ENCODE results near the gene GNGT2.
"Not testable (repeated sequence)": the region's sequence is repeated elsewhere in the genome, so short reads cannot be mapped to it uniquely, and the experiment has no call there.

GNGT2 gene

DNA sequence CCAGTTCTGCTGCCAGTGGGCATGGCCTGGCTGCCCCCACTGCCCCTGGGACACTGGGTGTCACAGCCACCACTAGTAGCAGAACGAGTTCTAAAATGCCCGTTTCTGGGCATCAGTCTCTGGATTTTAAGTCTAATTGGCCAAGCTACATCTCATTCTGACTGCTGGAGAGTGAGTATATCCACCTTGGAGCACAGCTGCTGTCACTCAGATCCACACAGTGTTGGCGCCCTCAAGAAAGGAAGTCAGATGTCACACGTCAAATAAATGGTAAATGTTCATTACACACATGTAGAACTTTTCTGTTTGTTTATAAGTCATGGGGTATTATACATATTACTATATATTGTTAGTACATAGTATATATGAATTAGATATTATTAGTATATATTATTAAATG lies 19.4 kb downstream of the GNGT2 start:
- H3K27ac ChIP-seq (replicated peaks; ENCODE audit: low read length) = no peak overlapping the region
- no peak overlapping the region for H2BK120ac ChIP-seq (ENCODE audit: low read depth, low read length)
- no peak overlapping the region for H3K4ac ChIP-seq (ENCODE audit: low read length)
- H4K8ac ChIP-seq (ENCODE audit: low read depth, low read length) = no peak overlapping the region
- H3K4me3 ChIP-seq (ENCODE audit: low read length in 2 of 2) = no peak overlapping the region
- WGBS, 2 donors (ENCODE audit: extremely low coverage in 2 of 2, insufficient read length in 2 of 2, insufficient replicate concordance in 1 of 2) = no CpG with 5 or more reads among the region's 4 CpGs
- no peak for DNase-seq (ENCODE audit: low spot score)
- H2BK15ac ChIP-seq (ENCODE audit: low read length) = no peak overlapping the region
- H3K23ac ChIP-seq (ENCODE audit: low read depth, low read length, poor library complexity) = no peak overlapping the region
- no peaks in the 10 kb centered on the region for H3K36me3 ChIP-seq (replicated peaks in 1 of 2; ENCODE audit: control insufficient read depth in 2 of 2, insufficient read depth in 2 of 2, low read length in 2 of 2)
- no peak overlapping the region for H3K14ac ChIP-seq (ENCODE audit: low read length)
- H3K4me2 ChIP-seq (ENCODE audit: insufficient read depth, low read length, poor library complexity, severe bottlenecking) = no peak overlapping the region
- H2BK12ac ChIP-seq (ENCODE audit: low read length) = no peak overlapping the region
- no peak overlapping the region for H4K91ac ChIP-seq (ENCODE audit: low read depth, low read length, poor library complexity)
- H2AK5ac ChIP-seq (ENCODE audit: low read depth, low read length) = no peak overlapping the region
- H2AFZ ChIP-seq (ENCODE audit: low read length) = no peak overlapping the region
- peaks cover 2% of the 10 kb centered on the region in 2 donors for H3K4me1 ChIP-seq (ENCODE audit: control insufficient read depth in 2 of 2, insufficient read depth in 1 of 2, low read depth in 1 of 2, low read length in 2 of 2)
- H3K9me3 ChIP-seq (replicated peaks in 1 of 2; ENCODE audit: control insufficient read depth in 2 of 2, insufficient read depth in 1 of 2, low read depth in 1 of 2, low read length in 2 of 2) = no peaks in the 10 kb centered on the region
- no peak overlapping the region for H3K9ac ChIP-seq (ENCODE audit: low read depth, low read length, poor library complexity)
- H3K79me1 ChIP-seq (ENCODE audit: low read depth, low read length) = no peaks in the 10 kb centered on the region
- peaks cover 0 to 13% (median 0%) of the 10 kb centered on the region in 3 experiments for H3K27me3 ChIP-seq (ENCODE audit: control insufficient read depth in 3 of 3, insufficient read depth in 3 of 3, low read depth in 1 of 3, low read length in 3 of 3)
- no peak overlapping the region for H3K18ac ChIP-seq (ENCODE audit: low read length)
- H2BK5ac ChIP-seq (ENCODE audit: low read length) = no peak overlapping the region

DNA sequence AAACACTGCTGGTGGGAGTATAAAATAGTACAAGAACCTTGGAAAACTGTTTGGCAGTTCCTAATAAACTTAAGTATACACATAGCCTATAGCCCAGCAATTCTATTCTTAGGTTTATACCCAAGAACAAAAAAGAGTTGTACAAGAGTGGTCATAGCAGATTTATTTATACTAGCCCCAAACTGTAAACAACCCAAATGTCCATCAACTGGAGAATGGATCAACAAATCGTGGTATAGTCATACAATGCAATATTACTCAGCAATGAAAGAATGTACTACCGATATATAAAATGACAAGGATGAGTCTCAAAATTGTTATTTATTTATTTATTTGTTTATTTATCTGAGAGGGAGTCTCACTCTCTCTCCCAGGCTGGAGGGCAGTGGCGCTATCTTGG lies 23.1 kb downstream of the GNGT2 start:
- H2BK5ac ChIP-seq (ENCODE audit: low read length) = no peak overlapping the region
- H3K27ac ChIP-seq (replicated peaks; ENCODE audit: low read length) = no peak overlapping the region
- H3K4me3 ChIP-seq (ENCODE audit: low read length in 2 of 2) = no peak overlapping the region
- no peak overlapping the region for H2BK12ac ChIP-seq (ENCODE audit: low read length)
- no peaks in the 10 kb centered on the region for H3K4me1 ChIP-seq (ENCODE audit: control insufficient read depth in 2 of 2, insufficient read depth in 1 of 2, low read depth in 1 of 2, low read length in 2 of 2)
- no peak overlapping the region for H2BK120ac ChIP-seq (ENCODE audit: low read depth, low read length)
- H4K8ac ChIP-seq (ENCODE audit: low read depth, low read length) = no peak overlapping the region
- no peak overlapping the region for H3K18ac ChIP-seq (ENCODE audit: low read length)
- no peak overlapping the region for H3K9ac ChIP-seq (ENCODE audit: low read depth, low read length, poor library complexity)
- no peak overlapping the region for H3K14ac ChIP-seq (ENCODE audit: low read length)
- H2AK5ac ChIP-seq (ENCODE audit: low read depth, low read length) = no peak overlapping the region
- no peaks in the 10 kb centered on the region for H3K36me3 ChIP-seq (replicated peaks in 1 of 2; ENCODE audit: control insufficient read depth in 2 of 2, insufficient read depth in 2 of 2, low read length in 2 of 2)
- H4K91ac ChIP-seq (ENCODE audit: low read depth, low read length, poor library complexity) = no peak overlapping the region
- no peaks in the 10 kb centered on the region for H3K79me1 ChIP-seq (ENCODE audit: low read depth, low read length)
- H3K27me3 ChIP-seq (ENCODE audit: control insufficient read depth in 3 of 3, insufficient read depth in 3 of 3, low read depth in 1 of 3, low read length in 3 of 3) = peaks cover 0 to 13% (median 0%) of the 10 kb centered on the region in 3 experiments
- no peak overlapping the region for H3K4ac ChIP-seq (ENCODE audit: low read length)
- DNase-seq (ENCODE audit: low spot score) = no peak
- H2AFZ ChIP-seq (ENCODE audit: low read length) = no peak overlapping the region
- H2BK15ac ChIP-seq (ENCODE audit: low read length) = no peak overlapping the region
- no peak overlapping the region for H3K23ac ChIP-seq (ENCODE audit: low read depth, low read length, poor library complexity)
- peaks cover 0 to 4% of the 10 kb centered on the region in 2 donors for H3K9me3 ChIP-seq (replicated peaks in 1 of 2; ENCODE audit: control insufficient read depth in 2 of 2, insufficient read depth in 1 of 2, low read depth in 1 of 2, low read length in 2 of 2)
- no CpG with 5 or more reads among the region's 3 CpGs for WGBS, 2 donors (ENCODE audit: extremely low coverage in 2 of 2, insufficient read length in 2 of 2, insufficient replicate concordance in 1 of 2)
- H3K4me2 ChIP-seq (ENCODE audit: insufficient read depth, low read length, poor library complexity, severe bottlenecking) = no peak overlapping the region

- not testable (repeated sequence) for DNase-seq (ENCODE audit: low spot score)
Observed at GRCh38 chr17:49185381-49185780, 25.0 kb downstream of the GNGT2 start.

GRCh38 chr17:49184522-49184921 lies 25.9 kb downstream of the GNGT2 start:
- not testable (repeated sequence) for H3K14ac ChIP-seq (ENCODE audit: low read length); H3K4me2 ChIP-seq (ENCODE audit: insufficient read depth, low read length, poor library complexity, severe bottlenecking); H2BK12ac ChIP-seq (ENCODE audit: low read length); H2BK120ac ChIP-seq (ENCODE audit: low read depth, low read length); H2AFZ ChIP-seq (ENCODE audit: low read length); H3K79me1 ChIP-seq (ENCODE audit: low read depth, low read length); H4K91ac ChIP-seq (ENCODE audit: low read depth, low read length, poor library complexity); H3K27me3 ChIP-seq (ENCODE audit: control insufficient read depth in 3 of 3, insufficient read depth in 3 of 3, low read depth in 1 of 3, low read length in 3 of 3); H3K4me3 ChIP-seq (ENCODE audit: low read length in 2 of 2); H4K8ac ChIP-seq (ENCODE audit: low read depth, low read length); H3K4me1 ChIP-seq (ENCODE audit: control insufficient read depth in 2 of 2, insufficient read depth in 1 of 2, low read depth in 1 of 2, low read length in 2 of 2); H3K9ac ChIP-seq (ENCODE audit: low read depth, low read length, poor library complexity); H2AK5ac ChIP-seq (ENCODE audit: low read depth, low read length); H2BK15ac ChIP-seq (ENCODE audit: low read length); H3K4ac ChIP-seq (ENCODE audit: low read length); H3K27ac ChIP-seq (replicated peaks; ENCODE audit: low read length); H3K18ac ChIP-seq (ENCODE audit: low read length); H2BK5ac ChIP-seq (ENCODE audit: low read length); H3K9me3 ChIP-seq (replicated peaks in 1 of 2; ENCODE audit: control insufficient read depth in 2 of 2, insufficient read depth in 1 of 2, low read depth in 1 of 2, low read length in 2 of 2); DNase-seq (ENCODE audit: low spot score); H3K23ac ChIP-seq (ENCODE audit: low read depth, low read length, poor library complexity); H3K36me3 ChIP-seq (replicated peaks in 1 of 2; ENCODE audit: control insufficient read depth in 2 of 2, insufficient read depth in 2 of 2, low read length in 2 of 2)

More at GRCh38 chr17:49185381-49185780, 25.0 kb downstream of the GNGT2 start:
- not testable (repeated sequence) for H3K27me3 ChIP-seq (ENCODE audit: control insufficient read depth in 3 of 3, insufficient read depth in 3 of 3, low read depth in 1 of 3, low read length in 3 of 3); H3K9me3 ChIP-seq (replicated peaks in 1 of 2; ENCODE audit: control insufficient read depth in 2 of 2, insufficient read depth in 1 of 2, low read depth in 1 of 2, low read length in 2 of 2); H3K79me1 ChIP-seq (ENCODE audit: low read depth, low read length); H2BK5ac ChIP-seq (ENCODE audit: low read length); H2AK5ac ChIP-seq (ENCODE audit: low read depth, low read length); H3K4me3 ChIP-seq (ENCODE audit: low read length in 2 of 2); H2BK120ac ChIP-seq (ENCODE audit: low read depth, low read length); H3K9ac ChIP-seq (ENCODE audit: low read depth, low read length, poor library complexity); H4K8ac ChIP-seq (ENCODE audit: low read depth, low read length); H3K36me3 ChIP-seq (replicated peaks in 1 of 2; ENCODE audit: control insufficient read depth in 2 of 2, insufficient read depth in 2 of 2, low read length in 2 of 2); H2AFZ ChIP-seq (ENCODE audit: low read length); H3K18ac ChIP-seq (ENCODE audit: low read length); H4K91ac ChIP-seq (ENCODE audit: low read depth, low read length, poor library complexity); H3K14ac ChIP-seq (ENCODE audit: low read length); H3K4ac ChIP-seq (ENCODE audit: low read length); H2BK15ac ChIP-seq (ENCODE audit: low read length); H3K27ac ChIP-seq (replicated peaks; ENCODE audit: low read length); H2BK12ac ChIP-seq (ENCODE audit: low read length); H3K4me2 ChIP-seq (ENCODE audit: insufficient read depth, low read length, poor library complexity, severe bottlenecking); H3K4me1 ChIP-seq (ENCODE audit: control insufficient read depth in 2 of 2, insufficient read depth in 1 of 2, low read depth in 1 of 2, low read length in 2 of 2); H3K23ac ChIP-seq (ENCODE audit: low read depth, low read length, poor library complexity)
- WGBS, 2 donors (ENCODE audit: extremely low coverage in 2 of 2, insufficient read length in 2 of 2, insufficient replicate concordance in 1 of 2) = no CpG with 5 or more reads among the region's 1 CpG
